ACC112 (cell line): ENCODE measurements around the gene WFDC6.

ENCODE experiments used
- H2AFZ ChIP-seq: fragments of 200-600 bp; sonication (generic); one replicate; pipeline ENCODE4 v1.6.0; 2017; ENCODE audit warnings: antibody characterized with exemption, low read length; ENCODE audit not compliant: unreplicated experiment
- H3K27ac ChIP-seq: fragments of 200-600 bp; sonication (generic); 2 replicates; pipeline ENCODE4 v1.5.1; 2014; ENCODE audit warnings: low read depth, mild to moderate bottlenecking, antibody characterized with exemption, low read length, moderate library complexity
- H3K27me3 ChIP-seq: fragments of 200-600 bp; sonication (generic); 2 replicates; pipeline ENCODE4 v1.6.1; 2014; ENCODE audit warnings: mild to moderate bottlenecking, antibody characterized with exemption, low read length, moderate library complexity, mixed read lengths; ENCODE audit not compliant: insufficient read depth
- H3K36me3 ChIP-seq: fragments of 200-600 bp; sonication (generic); 2 replicates; pipeline ENCODE4 v1.6.1; 2016; ENCODE audit warnings: mild to moderate bottlenecking, antibody characterized with exemption, low read length, moderate library complexity, mixed read lengths; ENCODE audit not compliant: insufficient read depth
- H3K4me1 ChIP-seq: fragments of 200-600 bp; sonication (generic); one replicate; pipeline ENCODE4 v1.6.1; 2016; ENCODE audit warnings: low read length, mixed read lengths; ENCODE audit not compliant: insufficient read depth, unreplicated experiment, control insufficient read depth
- H3K4me3 ChIP-seq: fragments of 200-600 bp; sonication (generic); 2 replicates; pipeline ENCODE4 v1.5.1; 2014; ENCODE audit warnings: mild to moderate bottlenecking, low read depth, low read length
- H3K79me2 ChIP-seq: fragments of 200-600 bp; sonication (generic); one replicate; pipeline ENCODE4 v1.6.0; 2016; ENCODE audit warnings: low read length; ENCODE audit not compliant: control insufficient read depth, unreplicated experiment, insufficient read depth

WFDC6 gene

DNA sequence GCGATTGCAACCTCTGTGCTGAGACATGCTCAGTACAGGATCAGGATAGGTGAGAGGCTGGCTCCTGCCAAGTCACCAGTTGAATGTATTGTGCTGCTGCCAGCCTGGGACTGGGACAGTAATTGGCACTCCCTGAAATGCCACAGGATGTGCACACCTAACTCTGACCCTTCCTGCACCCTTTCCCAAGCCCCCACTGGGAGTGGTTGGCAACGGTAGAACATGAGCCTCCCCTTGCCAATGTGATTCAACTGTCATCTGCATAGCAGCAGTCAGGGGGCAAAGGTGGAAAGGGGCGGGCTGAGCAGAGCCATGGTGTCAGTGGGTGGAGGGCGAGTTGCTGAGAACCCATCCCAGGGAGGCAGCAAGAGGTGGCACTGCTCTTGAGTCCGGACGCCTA lies 39.3 kb downstream of the WFDC6 start:
- peaks cover 85% of the 10 kb centered on the region for H3K27me3 ChIP-seq
- no peaks in the 10 kb centered on the region for H3K4me1 ChIP-seq
- H3K27ac ChIP-seq = no peak overlapping the region
- H3K4me3 ChIP-seq = no peak overlapping the region
- no peaks in the 10 kb centered on the region for H3K79me2 ChIP-seq
- H3K36me3 ChIP-seq = no peaks in the 10 kb centered on the region
- H2AFZ ChIP-seq = no peak overlapping the region

DNA sequence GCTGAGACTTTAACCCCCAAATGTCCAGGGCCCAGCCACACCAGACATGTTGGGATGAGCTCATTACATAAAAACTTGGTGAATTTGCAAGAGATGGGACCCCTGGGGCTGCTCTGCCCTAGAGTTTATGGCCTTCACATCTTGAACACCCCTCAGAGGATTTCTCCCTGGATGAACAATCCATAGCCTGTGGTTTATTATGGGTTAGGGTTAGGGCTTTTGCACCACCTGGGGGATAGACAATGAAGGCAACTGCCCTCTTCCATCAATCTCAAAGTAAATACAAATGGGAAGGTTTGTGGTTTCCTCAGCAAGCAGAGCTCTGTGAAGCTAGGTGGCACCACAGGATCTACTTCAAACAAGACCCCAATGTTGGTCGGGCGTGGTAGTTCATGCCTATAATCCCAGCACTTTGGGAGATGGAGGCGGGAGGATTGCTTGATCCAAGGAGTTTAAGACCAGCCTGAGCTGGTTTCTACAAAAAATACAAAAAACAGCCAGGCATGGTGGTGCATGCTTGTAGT lies 41.2 kb downstream of the WFDC6 start:
- Histone ChIP-seq H3K4me1 (no peaks in the 10 kb centered on the region), H3K27me3 (peaks cover 76% of the 10 kb centered on the region), H2AFZ (no peak overlapping the region)

DNA sequence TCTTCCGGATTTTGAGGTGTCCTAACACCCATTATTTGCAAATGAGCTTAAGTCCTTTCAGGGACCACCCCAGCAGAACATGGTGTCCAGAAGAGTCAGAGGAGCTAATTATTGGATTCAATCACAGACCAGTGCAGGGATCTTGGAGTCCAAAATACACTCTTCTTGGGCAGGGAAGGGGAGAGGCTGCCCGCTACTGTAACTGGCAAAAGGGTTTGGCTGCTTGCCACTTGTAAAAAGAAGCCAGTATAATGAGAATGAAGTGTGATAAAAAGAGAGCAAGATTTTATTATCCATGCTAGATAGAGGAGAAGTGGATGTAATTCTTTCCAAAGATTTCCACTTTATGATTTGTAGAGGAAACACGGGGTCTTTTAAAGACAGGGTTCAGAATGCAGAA lies 43.1 kb downstream of the WFDC6 start:
- no peak overlapping the region for H2AFZ ChIP-seq
- no peaks in the 10 kb centered on the region for H3K36me3 ChIP-seq
- no peaks in the 10 kb centered on the region for H3K79me2 ChIP-seq
- no peaks in the 10 kb centered on the region for H3K4me1 ChIP-seq
- H3K27ac ChIP-seq = no peak overlapping the region
- no peak overlapping the region for H3K4me3 ChIP-seq
- H3K27me3 ChIP-seq = peaks cover 65% of the 10 kb centered on the region

More for the DNA sequence above, 41.2 kb downstream of the WFDC6 start:
- Histone ChIP-seq H3K4me3 (no peak overlapping the region), H3K79me2 (no peaks in the 10 kb centered on the region), H3K36me3 (no peaks in the 10 kb centered on the region), H3K27ac (no peak overlapping the region)

DNA sequence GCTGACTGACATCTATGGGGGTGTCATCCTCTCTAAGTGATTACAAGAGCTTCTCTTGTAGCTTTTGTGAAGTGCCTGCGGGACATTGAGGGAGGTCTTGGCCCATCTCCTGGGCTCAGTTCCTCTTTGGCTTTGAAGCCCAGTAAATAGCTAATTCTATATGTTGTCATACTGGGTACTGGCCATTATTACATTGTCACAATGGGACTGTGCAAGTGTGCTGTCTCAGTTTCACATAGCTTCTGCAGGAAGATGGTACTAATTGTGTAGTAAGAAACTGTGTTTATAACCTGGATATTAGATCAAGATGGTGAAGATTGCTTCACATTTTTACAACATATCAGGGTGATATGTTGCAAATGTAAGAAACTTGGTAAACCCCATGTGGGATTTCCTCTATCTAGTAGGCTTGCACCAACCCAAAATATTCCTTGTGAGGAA lies 43.8 kb downstream of the WFDC6 start:
- Histone ChIP-seq H2AFZ (no peak overlapping the region), H3K27me3 (peaks cover 60% of the 10 kb centered on the region), H3K4me3 (no peak overlapping the region), H3K36me3 (no peaks in the 10 kb centered on the region), H3K27ac (no peak overlapping the region), H3K79me2 (no peaks in the 10 kb centered on the region), H3K4me1 (no peaks in the 10 kb centered on the region)

DNA sequence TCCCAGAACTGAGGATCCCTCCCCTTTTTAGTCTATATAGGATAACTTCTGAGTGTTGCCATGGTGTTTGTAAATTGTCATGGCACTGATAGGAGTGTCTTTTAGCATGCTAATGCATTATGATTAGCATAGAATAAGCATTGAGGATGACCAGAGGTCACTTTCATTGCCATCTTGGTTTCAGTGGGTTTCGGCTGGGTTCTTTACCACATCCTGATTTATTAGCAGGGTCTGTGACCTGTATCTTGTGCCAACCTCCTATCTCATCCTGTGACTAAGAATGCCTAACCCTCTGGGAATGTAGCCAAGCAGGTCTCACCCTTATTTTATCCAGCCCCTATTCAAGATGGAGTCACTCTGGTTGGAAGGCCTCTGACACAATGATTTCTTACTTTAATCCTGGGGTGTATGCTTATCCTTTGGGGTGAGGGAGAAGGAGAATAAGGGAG lies 50.2 kb downstream of the WFDC6 start:
- Histone ChIP-seq H3K36me3 (no peaks in the 10 kb centered on the region), H3K4me3 (no peak overlapping the region), H2AFZ (no peak overlapping the region), H3K27me3 (peaks cover 37% of the 10 kb centered on the region), H3K4me1 (peaks cover 7% of the 10 kb centered on the region), H3K79me2 (no peaks in the 10 kb centered on the region), H3K27ac (no peak overlapping the region)

DNA sequence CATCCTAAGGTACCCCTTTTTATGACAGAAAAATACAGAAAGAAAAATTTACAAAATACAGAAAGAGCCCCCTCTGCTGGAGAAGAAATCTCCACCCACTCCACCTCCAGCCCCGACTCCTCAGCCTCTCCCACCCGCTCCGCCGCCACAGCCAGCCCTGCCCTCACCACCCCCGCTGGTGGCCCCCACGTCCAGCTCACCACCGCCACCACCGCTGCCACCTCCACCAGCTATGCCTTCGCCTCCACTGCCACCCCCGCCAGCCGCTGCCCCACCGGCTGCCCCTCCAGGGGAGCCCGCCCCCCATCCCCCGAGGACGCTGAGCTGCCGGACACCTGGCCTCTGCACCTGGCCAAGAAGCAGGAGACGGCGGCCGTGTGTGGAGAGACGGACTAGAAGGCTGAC lies 52.0 kb downstream of the WFDC6 start:
- Histone ChIP-seq H3K4me3 (no peak overlapping the region), H3K4me1 (peaks cover 7% of the 10 kb centered on the region), H3K27me3 (peaks cover 50% of the 10 kb centered on the region), H3K27ac (no peak overlapping the region), H3K36me3 (no peaks in the 10 kb centered on the region), H2AFZ (no peak overlapping the region), H3K79me2 (no peaks in the 10 kb centered on the region)

DNA sequence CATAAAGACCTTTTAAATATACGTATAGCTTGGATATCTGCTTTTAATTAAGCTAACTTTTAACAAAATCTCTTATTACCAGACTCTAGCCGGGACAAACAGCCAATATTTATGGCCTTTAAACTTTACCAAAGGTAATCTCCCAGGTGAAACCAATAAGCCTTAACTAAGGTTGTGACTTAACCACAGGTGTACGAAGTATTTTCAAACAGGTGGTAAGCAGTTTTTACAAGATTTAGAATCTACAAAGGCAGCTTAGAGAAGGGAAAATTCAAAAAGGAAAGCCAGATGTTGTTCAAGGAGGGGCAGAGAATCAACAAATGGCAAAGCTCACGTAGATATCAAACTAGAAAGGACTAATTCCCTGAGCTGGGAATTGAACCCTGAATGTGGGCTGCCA lies 53.9 kb downstream of the WFDC6 start:
- Histone ChIP-seq H3K4me3 (no peak overlapping the region), H3K27me3 (peaks cover 66% of the 10 kb centered on the region), H3K36me3 (no peaks in the 10 kb centered on the region), H3K4me1 (peaks cover 7% of the 10 kb centered on the region), H2AFZ (no peak overlapping the region), H3K27ac (no peak overlapping the region), H3K79me2 (no peaks in the 10 kb centered on the region)

DNA sequence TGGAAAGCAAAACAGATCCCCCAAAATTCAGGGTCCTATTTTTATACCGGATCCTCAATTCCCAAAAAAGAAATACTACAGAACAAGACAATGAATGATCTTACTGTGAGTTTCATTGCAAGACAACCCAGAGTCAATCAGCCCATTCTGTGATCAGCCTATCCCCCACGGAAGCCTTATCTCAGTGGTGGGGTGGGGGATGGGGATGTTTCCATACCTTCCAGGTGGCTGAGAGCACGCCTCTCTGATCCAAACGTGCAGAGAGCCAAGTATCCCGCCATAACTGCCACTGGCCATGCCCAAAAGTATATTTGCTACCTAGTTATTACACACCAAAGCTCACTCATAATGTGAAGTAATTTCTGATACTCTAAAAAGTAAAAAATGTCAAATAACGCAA lies 54.6 kb downstream of the WFDC6 start:
- H2AFZ ChIP-seq = no peak overlapping the region
- H3K27ac ChIP-seq = no peak overlapping the region
- peaks cover 70% of the 10 kb centered on the region for H3K27me3 ChIP-seq
- no peak overlapping the region for H3K4me3 ChIP-seq
- peaks cover 7% of the 10 kb centered on the region for H3K4me1 ChIP-seq
- no peaks in the 10 kb centered on the region for H3K79me2 ChIP-seq
- H3K36me3 ChIP-seq = no peaks in the 10 kb centered on the region
